Fibroblast of pulmonary artery (primary cell): ENCODE measurements around the gene RBM4B.

Experiments
- DNase-seq: peaks from one replicate; pipeline ENCODE4 v3.0.0-alpha.2; 2010; ENCODE audit warnings: low read depth
- H3K4me3 ChIP-seq: replicated peaks from 2 replicates; pipeline ENCODE4 v1.5.1; 2011; ENCODE audit warnings: low read depth, mild to moderate bottlenecking, control low read depth, low read length, moderate library complexity
- CTCF ChIP-seq: IDR thresholded peaks from 2 replicates; pipeline ENCODE4 v1.5.1; 2011; ENCODE audit warnings: mild to moderate bottlenecking, control low read depth, low read length, inconsistent platforms; ENCODE audit errors: missing control alignments

Gene RBM4B

GRCh38 chr11:66639066-66639813 lies 38.4 kb downstream of the RBM4B start:
- peak; percentile 16 for TF ChIP-seq CTCF
- H3K4me3 ChIP-seq: peak overlapping the region; percentile 94
- DNase-seq: peak; percentile 59

- DNase-seq: peak; percentile 100
- TF ChIP-seq CTCF: peak; percentile 3
- peak within 1 kb of the TSS; percentile 94 for H3K4me3 ChIP-seq
Measured at GRCh38 chr11:66638177-66639065, 39.3 kb downstream of the RBM4B start, which contains the start of gene RBM4. Gene RBM4, plus strand, starts transcription at chr11:66638703. Its CDS starts 1,009 bp downstream, at chr11:66639712.

GRCh38 chr11:66637557-66638176 lies 40.0 kb downstream of the RBM4B start:
- TF ChIP-seq CTCF: no peak
- peak overlapping the region; percentile 94 for H3K4me3 ChIP-seq
- DNase-seq: no peak

GRCh38 chr11:66636411-66636810 lies 41.3 kb downstream of the RBM4B start:
- DNase-seq: no peak
- TF ChIP-seq CTCF: no peak
- H3K4me3 ChIP-seq: no peak overlapping the region

- no peak for TF ChIP-seq CTCF
- H3K4me3 ChIP-seq: no peak overlapping the region
- no peak for DNase-seq
Measured at GRCh38 chr11:66632952-66633351, 44.7 kb downstream of the RBM4B start.

- DNase-seq: no peak
- no peak overlapping the region for H3K4me3 ChIP-seq
- no peak for TF ChIP-seq CTCF
Measured at GRCh38 chr11:66631883-66632282, 45.8 kb downstream of the RBM4B start.
